ENCODE results near the gene SLC16A3. TPM values are rescaled to one million over a fixed set of nuclear protein-coding genes. Genes with fewer than 3 reads are reported as not detected.

SLC16A3 gene
- total and polyA plus RNA-seq, 11 donors = 6.5 to 56.0 (median 12.9) TPM

DNA sequence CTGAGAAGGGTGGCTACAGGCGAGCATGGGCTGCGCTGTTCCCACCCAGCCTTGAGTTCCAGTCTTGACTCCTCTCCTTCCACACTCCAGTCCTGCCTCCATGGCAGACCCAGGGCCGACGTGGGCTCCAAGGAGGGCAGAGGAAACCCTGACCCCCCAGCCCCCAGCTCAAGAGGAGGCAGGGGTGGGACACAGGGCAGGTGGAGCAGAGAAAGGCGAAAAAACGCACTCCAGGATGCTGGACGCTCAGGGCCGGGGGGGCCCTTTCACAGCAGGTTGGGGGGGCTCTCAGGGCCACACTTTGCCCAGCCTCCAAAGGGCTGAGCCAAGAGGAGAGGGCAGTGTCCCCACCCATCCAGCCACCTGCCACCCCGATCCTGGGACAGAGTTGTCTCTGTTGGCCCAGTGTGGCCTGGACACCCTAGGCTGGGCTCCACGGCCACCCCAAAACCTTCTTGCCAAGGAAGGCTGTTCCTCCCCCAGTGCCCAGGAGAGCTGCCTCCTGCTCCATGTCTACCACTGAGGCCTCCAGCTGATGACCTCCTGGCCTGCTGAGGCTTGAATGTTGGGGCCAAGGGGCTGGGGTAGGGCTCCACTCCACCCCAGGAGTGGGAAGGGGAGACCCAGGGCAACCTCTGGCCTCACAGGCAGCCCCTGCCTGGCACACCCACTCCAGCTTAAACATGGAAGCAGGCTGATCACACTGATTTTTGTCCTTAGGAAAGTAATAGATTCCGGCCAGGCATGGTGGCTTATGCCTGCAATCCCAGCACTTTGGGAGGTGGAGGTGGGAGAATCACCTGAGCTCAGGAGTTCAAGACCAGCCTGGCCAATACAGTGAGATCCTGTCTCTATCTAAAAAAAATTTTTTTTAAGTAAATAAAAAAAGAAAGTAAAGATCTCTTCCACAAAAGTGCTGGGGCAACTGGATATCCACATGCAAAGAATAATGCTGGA lies 8.8 kb upstream of the SLC16A3 start:
- intact Hi-C loops (cut with DNase I) = no loop called here
- Histone ChIP-seq H3K36me3 (no peaks in the 10 kb centered on the region), H3K4me3 (no peak overlapping the region), H3K9me3 (no peaks in the 10 kb centered on the region), H3K27ac (no peak overlapping the region), H3K27me3 (no peaks in the 10 kb centered on the region), H3K4me1 (peaks cover 0 to 34% (median 18%) of the 10 kb centered on the region in 12 donors)
- ATAC-seq = no peak
- TF ChIP-seq, protein P1, sequence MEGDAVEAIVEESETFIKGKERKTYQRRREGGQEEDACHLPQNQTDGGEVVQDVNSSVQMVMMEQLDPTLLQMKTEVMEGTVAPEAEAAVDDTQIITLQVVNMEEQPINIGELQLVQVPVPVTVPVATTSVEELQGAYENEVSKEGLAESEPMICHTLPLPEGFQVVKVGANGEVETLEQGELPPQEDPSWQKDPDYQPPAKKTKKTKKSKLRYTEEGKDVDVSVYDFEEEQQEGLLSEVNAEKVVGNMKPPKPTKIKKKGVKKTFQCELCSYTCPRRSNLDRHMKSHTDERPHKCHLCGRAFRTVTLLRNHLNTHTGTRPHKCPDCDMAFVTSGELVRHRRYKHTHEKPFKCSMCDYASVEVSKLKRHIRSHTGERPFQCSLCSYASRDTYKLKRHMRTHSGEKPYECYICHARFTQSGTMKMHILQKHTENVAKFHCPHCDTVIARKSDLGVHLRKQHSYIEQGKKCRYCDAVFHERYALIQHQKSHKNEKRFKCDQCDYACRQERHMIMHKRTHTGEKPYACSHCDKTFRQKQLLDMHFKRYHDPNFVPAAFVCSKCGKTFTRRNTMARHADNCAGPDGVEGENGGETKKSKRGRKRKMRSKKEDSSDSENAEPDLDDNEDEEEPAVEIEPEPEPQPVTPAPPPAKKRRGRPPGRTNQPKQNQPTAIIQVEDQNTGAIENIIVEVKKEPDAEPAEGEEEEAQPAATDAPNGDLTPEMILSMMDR (IDR thresholded peaks at IDR 0.05) = no peak
- TF ChIP-seq POLR2A (IDR thresholded peaks at IDR 0.05) = no peak
- 87 to 97% (median 93%) methylated on average over 5 to 11 of the region's 11 CpGs for WGBS, 4 donors
- DNase-seq = peak in 1 of 5 donors; percentile 52

DNA sequence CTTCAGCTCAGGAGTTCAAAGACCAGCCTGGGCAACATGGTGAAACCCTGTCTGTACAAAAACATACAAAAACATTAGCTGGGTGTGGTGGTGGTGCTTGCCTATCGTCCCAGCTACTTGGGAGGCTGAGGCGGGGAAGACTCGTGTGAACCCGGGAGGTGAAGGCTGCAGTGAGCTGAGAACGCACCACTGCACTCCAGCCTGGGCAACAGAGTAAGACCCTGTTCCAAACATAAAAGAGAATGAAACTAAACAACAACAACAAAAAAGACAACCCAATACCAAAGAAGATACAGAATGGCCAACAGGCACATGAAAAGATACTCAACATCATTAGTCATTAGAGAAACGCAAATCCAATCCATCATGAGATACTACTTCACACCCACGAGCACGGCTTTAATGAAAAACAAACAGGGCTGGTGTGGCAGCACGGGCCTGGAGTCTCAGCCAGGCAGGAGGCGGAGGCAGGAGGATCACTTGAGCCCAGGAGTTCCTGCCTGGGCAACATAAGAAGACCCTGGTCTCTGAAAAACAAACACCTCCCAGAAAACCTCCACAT lies 7.4 kb upstream of the SLC16A3 start:
- H3K9me3 ChIP-seq = no peaks in the 10 kb centered on the region
- H3K4me3 ChIP-seq = no peak overlapping the region
- no peaks in the 10 kb centered on the region for H3K36me3 ChIP-seq
- ATAC-seq = no peak
- WGBS, 4 donors = 79 to 83% (median 80%) methylated on average over 10 of the region's 10 CpGs
- no peaks in the 10 kb centered on the region for H3K27me3 ChIP-seq
- no peak overlapping the region for H3K27ac ChIP-seq
- peak in 1 of 5 donors; percentile 28 for DNase-seq
- TF ChIP-seq, protein P1 (IDR thresholded peaks at IDR 0.05) = no peak
- TF ChIP-seq POLR2A (IDR thresholded peaks at IDR 0.05) = no peak
- peaks cover 0 to 30% (median 22%) of the 10 kb centered on the region in 12 donors for H3K4me1 ChIP-seq
- intact Hi-C loops (cut with DNase I) = no loop called here

DNA sequence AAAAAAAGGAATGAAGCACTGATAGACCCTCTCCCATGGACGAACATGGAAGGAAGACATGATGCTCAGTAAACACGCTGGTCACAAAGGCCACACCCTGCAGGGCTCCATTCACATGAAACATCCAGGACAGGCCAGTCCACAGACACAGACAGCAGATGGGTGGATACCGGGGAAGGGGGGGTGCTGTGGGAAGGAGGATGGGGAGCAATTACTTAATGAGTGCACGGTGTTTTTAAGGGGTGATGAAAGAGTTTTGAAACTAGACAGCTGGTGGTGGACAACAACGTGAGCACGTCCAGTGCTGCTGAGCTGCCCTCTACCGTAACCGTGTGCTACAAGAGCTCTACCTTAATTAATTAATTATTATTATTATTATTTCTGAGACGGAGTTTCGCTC lies 6.0 kb upstream of the SLC16A3 start:
- H3K4me1 ChIP-seq = peaks cover 0 to 20% (median 9%) of the 10 kb centered on the region in 12 donors
- TF ChIP-seq, protein P1 (IDR thresholded peaks at IDR 0.05) = no peak
- no peak for TF ChIP-seq POLR2A (IDR thresholded peaks at IDR 0.05)
- no peaks in the 10 kb centered on the region for H3K9me3 ChIP-seq
- no peaks in the 10 kb centered on the region for H3K27me3 ChIP-seq
- 57 to 70% (median 67%) methylated on average over 10 of the region's 10 CpGs for WGBS, 4 donors
- no peaks in the 10 kb centered on the region for H3K36me3 ChIP-seq
- no peak overlapping the region for H3K27ac ChIP-seq
- intact Hi-C loops (cut with DNase I) = no loop called here
- no peak overlapping the region for H3K4me3 ChIP-seq
- DNase-seq (peak in 1 of 5 donors; percentile 34), ATAC-seq (no peak)

DNA sequence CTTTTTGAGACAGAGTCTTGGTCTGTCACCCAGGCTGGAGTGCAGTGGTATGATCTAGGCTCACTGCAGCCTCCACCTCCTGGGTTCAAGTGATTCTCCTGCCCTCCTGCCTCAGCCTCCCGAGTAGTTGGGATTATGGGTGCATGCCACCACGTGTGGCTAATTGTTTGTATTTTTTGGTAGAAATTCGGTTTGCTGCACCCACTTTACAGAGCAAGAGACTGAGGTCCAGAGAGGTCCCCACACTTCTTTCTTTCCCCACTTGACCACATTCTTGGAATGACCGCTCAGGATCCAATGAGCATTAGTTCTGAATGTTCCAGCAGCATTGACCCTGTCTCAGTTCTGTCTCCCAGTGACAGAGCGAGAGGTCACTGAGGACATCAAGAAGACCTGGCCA lies 5.3 kb upstream of the SLC16A3 start:
- intact Hi-C loops (cut with DNase I) = no loop called here
- Histone ChIP-seq H3K27ac (no peak overlapping the region), H3K9me3 (no peaks in the 10 kb centered on the region), H3K27me3 (peaks cover 0 to 5% (median 0%) of the 10 kb centered on the region in 9 donors), H3K4me3 (no peak overlapping the region), H3K36me3 (no peaks in the 10 kb centered on the region), H3K4me1 (peaks cover 0 to 25% (median 10%) of the 10 kb centered on the region in 12 donors)
- TF ChIP-seq, protein P1 (IDR thresholded peaks at IDR 0.05) = no peak
- TF ChIP-seq POLR2A (IDR thresholded peaks at IDR 0.05) = no peak
- DNase-seq = no peak
- 85 to 93% (median 87%) methylated on average over 5 of the region's 5 CpGs for WGBS, 4 donors
- ATAC-seq = no peak

All from heart left ventricle (tissue), 16 donors.